Amygdala (tissue), 56 donors: ENCODE measurements around the gene CES4A.

Source experiments
- DNase-seq, 56 donors: peaks; one replicate each; lab custom pipeline; 2025; lab: John Stamatoyannopoulos, UW

Gene CES4A

DNA sequence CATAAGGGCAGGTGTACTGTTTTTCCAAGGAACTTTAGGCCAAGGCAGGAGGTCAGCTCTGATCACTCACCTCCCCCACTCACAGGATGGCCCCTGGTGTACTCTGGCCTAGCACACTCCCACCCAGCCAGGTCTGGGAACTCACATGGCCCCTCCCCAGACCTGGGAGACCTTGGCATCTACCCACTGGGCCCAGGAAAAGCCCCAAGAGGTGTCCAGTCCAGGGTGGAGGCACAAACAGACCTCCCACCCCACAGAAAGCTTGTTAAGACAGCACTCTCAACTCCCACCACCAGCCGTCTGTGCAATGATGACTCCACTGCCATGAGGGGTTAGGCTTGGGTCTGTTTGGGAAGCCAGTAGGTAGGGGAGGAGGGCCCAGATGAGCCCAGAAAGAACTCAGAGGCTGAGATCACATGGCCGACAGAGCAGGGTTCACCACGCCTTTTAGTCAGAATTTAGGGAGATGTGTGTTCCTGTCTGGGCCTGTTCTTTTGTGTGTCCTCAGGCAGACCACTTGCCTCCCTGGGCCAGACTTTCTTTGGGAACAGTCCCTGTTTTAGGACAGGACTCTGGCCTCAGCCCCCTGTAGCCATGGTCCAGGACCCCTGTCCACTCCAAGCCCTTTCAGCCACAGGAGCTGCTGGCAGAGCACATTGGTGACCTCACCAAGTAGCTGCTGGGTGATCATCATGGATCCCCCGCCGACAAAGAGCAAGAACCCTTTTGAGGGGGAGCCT lies 28.5 kb downstream of the CES4A start:
- DNase-seq, result no peak

DNA sequence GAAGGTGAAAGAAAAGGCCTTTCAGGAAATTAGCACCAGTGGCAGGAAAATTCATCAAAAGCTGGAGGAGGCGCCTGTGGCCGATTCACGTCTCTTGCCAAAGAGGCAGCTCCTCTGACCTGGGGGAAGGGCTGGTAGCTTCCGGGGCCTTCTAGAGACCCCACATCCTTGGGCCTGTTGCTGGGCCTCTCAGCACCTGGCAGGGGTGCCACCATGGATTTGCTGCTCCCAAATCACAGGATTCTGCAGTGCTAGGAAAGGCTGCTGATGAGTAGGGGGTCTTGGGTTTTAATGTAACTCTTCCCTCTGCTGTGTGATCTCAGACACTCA lies 29.0 kb downstream of the CES4A start:
- no peak for DNase-seq

DNA sequence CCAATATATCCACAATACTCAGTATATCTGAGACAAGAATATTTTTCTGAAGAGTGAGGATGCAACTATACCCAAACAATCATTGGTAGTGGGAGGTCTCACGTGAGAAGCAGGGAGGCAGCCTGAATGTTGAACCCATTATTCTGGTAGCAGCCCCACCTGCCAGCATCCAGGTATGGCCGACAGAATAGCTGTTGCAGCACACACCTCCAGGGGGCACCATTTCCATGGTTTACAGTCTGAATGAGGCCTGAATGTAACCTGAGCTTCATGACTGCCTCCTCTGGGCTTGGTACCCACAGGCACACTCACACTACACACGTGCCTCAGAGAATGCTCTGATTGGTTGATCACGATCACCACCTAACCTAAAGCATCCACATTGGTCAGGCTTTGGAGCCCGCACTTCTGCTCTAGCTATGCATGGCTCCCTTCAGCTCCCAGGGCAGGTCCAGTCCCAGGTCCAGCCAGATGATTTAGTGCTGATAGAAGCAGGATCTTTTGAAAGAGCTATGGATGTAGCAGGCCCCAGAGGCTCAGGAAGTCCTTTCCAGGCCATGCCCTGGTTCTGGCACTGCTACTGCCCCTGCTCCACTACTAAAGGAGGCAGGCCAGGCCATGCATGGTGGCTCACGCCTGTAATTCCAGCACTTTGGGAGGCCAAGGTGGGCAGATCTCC lies 29.6 kb downstream of the CES4A start:
- peak in 39 of 56 donors; percentile 5 to 79 (median 42) for DNase-seq

DNA sequence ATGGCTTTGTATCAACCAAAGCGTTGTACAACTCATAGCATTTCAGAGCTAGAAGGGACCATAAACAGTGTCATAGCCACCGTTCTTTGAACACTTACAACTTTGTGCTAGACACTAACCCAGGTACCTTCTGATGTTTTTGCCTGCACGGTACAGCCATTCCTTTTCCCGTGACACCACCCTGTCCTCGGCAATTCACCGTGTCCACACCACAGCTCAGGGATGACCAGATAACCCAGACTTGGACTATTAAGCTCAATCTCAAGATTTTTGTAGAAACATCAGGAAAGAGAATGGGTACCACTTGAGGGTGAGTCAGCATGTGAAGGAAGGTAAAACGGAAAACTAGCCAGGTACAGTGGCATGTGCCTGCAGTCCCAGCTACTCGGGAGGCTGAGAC lies 30.8 kb downstream of the CES4A start:
- no peak for DNase-seq

DNA sequence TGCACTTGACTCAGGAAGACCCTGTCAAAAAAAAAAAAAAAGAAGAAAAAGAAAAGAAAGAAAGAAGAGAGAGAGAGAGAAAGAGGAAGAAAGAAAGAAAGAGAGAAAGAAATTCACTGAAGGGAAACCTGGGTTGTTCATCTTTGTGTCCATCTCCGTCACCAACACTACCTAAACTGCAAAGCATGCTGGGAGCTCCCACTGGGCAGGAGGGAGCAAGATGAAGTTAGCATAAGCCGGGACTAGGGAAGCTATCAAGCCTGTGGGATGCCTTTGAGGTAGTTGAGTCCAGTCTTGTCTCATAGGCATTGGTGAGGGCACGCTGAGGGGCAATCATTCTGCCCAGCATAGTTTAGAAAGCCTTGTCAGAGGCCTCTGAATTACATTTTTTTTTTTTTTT lies 32.9 kb downstream of the CES4A start:
- no peak for DNase-seq

DNA sequence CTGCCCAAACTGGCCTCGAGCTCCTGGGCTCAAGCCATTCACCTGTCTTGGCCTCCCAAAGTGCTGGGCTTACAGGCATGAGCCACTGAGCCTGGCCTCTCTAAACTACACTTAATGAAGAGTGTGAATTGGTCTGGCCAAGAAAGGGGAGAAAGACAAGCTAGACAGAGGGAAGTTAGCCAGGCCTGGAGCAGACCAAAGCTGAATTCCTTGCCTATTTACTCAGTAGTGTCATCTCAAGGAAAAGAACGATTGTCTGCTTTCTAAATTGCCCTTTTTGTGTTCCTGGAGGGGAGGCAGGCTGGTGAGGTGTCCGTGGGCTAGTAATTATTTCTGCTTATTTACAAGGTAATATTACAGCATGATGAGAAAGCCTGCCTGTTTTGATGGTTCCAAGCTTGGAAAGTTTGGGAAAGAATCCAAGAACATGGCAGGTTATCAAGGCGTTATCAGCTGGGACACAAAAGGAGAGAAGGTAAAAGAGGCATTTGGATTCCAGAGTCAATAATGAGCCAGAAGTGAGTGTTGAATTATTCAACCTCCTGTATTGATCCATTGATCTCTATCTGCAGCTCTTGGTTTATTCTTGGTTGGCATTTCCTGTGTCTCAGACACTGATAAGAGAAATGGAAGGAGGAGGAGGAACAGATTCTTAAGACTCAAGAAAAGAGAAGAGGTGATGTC lies 34.3 kb downstream of the CES4A start:
- no peak for DNase-seq

DNA sequence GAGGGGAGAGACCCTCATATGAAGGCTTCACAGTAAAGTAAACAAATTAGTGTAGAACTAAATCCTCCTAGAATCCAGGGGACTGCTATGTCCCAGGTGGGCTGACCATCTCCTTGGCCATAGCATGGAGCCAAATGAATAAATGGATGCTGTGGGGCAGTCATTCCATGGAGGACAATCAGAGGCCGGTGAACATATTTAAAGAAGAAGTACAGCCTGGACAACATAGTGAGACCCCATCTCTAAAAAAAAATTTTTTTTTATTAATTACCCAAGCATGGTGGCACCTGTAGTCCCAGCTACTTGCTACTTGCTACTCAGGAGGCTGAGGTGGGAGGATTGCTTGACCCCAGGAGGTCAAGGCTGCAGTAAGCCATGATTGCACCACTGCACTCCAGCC lies 35.3 kb downstream of the CES4A start:
- DNase-seq, result no peak

DNA sequence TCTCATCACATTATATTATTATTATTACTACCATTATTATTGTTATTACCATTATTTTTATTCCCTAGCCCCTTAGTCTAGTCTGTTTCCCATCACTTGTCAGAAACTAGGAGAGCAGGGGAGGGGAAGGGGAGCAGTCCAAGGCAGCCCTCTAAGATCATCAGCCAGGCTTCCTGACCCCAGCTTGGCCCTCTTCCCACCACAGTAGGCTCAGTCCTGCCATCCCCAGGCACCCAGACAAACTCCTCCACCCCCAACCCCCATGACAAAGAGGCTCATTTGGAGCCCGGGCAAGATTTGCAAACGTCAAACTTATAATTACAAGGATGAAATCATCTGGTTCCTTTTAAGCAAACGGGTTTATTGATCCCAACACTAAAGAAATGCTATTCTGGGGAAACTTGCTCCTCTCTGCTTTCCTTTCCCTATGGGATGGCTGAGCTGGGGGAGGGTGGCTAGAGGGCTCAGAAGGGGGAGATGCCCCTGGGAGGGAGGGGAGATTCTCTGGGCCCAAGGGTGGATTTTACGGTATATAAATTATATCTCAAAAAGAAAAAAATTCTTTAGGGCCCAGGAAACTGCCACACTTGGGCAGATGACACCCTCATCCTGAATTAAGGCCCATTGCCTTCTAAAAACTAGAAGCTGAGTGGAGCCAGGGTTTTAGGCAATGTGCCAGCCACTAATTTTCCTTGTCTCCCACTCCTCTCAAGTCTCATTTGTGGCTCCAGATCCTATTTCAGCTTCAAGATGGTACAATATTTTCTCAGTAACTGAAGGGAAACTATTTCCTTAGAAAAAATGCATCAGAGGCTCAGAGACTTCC lies 36.2 kb downstream of the CES4A start:
- no peak for DNase-seq

DNA sequence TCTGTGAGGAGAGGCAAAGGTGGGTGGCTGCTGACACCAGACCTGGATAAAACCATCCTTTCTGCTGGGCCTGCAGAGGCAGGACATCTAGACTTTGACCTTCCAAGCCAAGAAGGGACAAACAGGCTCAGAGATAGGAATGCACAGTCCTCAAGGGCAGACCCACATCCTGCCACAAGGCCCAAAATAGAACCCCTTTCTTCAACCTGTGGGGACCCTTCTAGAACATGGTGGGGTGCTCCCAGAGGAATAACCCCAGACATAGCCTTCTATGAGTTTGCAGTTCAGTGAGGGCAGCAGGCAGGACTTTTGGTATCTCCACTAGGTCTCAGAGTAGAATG lies 36.8 kb downstream of the CES4A start:
- DNase-seq, result no peak

DNA sequence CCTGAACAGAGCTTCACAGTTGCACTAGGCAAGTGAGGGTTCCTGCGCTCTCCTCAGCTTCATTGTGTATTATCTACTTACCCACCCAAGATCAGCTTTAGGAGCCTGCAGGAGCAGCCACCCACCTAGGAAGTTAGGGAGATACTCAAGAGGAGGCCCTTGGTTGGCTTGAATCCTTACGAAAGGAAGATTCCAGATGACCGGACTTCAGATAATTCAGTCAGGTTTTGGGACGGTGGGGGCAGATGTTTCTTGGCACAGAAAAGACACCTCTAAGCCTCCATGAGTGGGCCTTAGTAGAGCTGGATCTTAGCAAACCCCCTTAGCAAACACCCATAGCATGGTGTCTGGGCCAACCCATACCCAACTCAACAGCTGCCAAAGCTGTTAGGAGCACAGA lies 38.2 kb downstream of the CES4A start:
- no peak for DNase-seq

DNA sequence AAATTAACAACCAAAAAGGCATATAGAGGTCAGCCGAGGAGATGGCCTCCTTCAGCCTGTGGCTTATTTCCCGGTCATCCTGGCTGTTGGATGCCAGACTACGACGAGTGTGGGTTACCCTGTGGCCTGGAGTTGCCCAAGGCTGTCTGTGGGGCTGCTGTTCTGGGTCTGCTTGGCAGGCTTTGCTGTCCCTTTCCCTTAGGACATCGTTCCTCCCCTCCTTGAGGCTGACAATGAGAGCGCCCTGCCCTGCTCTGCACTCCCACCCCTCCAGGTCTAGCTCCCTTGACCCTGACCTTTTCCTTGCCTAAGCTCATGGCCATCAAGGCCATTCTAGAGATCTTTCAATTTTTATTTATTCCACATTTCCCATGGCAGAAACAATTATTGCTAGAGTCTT lies 38.7 kb downstream of the CES4A start:
- DNase-seq, result no peak

DNA sequence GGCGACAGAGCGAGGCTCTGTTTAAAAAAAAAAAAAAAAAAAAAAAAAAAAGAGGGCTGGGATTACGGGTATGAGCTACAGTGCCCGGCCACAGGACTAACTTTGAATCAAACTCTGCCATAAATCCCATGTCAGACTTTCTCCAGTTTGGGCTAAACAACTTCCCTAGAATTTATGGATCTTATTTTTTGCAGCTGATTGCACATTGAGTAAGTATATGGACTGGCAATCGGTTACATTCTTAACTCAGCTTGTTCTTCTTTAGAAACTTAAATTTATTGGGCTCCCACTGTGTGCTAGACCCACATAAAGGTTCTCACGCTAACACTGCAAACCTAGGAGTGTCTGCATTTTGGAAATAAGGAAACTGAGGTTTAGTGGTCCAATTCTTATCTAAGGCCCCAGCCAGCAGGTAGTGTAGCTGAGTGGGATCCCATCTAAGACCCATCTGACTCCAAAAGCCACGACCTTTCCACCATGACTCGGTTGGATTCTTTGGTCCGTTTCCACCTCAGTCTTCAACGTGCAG lies 39.8 kb downstream of the CES4A start:
- no peak for DNase-seq

DNA sequence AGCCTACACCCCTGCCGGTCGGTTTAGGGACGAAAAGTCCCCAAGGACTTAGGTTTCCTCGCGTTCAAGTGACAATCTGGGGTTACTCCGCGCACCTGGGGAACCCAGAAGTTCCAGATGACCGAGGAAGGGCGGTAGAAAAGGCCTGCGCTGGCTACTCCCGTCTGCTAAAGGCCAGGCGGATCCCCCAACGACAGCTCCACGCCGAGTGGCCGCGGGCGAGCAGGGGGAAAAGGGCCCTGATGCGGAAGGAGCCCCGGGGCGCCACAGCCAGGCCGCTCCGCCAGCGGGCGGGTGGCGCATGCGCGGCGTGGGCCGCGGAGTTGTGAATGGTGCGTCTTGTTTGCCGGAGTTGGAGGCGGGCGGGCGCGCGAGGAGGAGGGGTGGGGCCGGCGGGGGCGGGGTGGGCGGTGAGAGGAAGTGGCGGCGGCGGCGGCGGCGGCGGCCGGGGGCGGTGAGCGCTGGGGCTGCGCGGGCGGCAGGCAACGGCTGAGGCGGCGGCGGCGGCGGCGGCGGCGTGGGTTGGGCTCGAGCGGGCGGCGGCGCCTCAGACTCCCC lies 40.4 kb downstream of the CES4A start, which contains the start of gene CBFB:
CBFB (plus strand) TSS at position 454 of the 558 bp plus-strand sequence. CDS start 259 bp downstream, outside the sequence.
- peak; percentile 38 to 93 (median 82) for DNase-seq

DNA sequence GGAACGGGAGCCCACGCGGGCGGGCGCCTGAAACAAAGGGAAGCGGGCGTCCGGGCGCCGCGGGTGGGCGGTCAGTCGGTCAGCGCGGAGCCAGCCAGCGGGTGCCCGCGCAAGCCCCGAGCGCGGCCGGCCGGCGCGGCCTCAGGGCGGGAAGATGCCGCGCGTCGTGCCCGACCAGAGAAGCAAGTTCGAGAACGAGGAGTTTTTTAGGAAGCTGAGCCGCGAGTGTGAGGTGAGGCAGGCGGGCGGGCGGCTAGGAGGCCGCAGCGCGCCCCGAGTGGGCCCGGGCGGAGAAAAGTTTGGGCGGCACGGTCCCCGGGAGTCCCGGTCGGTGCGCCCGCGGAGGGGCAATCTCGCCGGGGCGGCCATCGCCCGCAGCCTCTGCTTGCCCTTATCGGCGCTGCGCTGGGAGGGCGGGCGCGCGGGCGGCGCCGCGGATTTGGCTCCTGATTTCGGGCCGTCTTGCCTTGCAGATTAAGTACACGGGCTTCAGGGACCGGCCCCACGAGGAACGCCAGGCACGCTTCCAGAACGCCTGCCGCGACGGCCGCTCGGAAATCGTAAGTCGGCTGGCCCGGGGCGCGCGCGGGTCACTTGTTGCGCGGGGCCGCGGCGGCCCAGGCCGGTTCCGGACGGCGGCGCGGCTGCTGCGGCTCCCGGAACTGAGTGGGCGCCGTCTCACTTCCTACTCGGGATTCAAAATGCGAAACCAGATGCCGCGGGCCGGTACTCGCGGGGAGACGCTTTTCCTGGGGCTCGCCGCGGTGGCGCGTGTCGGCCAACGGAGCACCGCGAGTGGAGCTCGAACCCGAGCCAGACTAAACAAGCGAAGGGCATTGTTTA lies 41.1 kb downstream of the CES4A start:
- peak in 34 of 56 donors; percentile 22 to 77 (median 54) for DNase-seq

DNA sequence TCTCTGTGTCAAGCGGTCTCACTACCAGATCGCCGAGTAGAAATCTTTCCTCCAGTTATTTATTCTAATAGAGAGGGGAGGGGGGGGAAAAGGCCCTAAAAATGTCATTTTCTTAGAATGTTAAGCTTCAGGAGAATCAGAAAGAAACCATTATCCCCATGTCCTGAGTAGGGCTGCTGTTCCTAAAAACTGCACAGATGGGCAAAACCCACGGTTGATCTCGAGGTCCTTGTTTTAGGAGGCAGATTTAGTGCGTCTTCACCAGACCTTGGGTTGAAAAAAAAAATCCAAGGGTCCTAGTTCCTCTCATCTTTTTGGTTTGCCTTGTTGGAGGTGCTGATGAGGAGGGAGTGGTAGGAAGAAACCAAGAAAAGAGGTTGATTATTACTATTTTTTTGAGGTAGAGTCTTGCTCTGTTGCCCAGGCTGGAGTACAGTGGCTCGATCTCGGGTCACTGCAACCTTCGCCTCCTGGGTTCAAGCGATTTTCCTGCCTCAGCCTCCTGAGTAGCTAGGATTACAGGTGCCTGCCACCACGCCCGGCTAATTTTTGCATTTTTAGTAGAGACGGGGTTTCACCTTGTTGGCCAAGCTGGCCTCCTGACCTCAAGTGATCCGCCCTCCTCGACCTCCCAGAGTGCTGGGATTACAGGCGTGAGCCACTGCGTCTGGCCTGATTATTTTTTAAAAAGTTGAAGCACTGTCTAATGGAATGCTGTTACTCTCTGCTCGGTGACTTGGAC lies 42.0 kb downstream of the CES4A start:
- no peak for DNase-seq

DNA sequence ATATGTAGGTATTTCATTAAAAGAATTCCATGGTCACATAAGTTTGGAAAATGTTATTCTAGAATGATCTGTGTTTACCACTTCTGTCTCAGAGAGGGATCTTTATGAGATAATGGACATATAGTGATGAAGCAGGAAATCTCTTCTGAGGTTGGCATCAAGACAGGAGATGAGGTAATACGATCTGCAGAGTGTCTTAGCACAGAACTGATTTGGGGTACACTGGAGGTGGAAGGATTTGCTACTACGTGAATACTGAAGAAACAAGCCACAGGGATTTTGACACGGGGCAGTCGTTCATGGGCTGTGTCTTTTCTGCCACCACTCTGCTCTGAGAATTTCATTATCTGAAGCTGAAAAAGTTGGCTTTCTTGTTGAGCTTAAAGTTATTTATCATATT lies 46.1 kb downstream of the CES4A start:
- DNase-seq, result no peak

DNA sequence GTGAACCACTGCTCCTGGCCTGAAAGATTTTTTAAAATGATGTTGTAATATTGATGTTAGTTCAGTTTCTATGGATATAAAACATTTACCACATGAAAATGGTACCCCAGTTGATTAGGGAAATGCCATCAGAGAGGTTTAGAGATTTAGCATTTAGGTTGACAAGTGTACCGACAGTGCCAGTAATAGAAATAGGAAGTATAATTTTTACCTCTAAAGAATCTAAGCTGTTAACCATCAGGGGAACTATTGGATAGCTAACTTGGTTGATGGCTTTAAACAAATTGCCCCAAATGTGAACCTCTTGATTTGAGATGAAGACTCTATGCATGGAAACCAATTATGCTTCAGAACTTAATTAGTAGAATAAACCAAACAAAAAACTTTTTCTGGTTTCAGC lies 47.0 kb downstream of the CES4A start:
- DNase-seq, result no peak

DNA sequence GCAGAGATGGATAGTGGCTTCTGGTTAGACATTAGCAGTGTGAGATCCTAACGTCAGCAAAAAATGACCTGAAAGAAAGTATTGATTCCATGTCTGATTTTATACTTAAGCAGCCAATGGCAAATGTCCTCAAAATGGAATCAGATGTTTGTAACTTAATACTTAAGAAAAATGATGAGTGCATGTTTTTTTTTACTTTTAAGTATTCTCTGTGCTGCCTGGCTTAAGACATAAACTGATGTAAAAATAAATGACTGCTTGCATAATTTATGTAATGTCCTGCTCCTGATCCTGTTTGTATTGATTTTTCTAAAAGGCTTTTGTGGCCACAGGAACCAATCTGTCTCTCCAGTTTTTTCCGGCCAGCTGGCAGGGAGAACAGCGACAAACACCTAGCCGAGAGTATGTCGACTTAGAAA lies 47.9 kb downstream of the CES4A start:
- DNase-seq, result no peak
